ENCODE measurements around the gene SPOCK1. TPM values are rescaled to one million over a fixed set of nuclear protein-coding genes. Genes with fewer than 3 reads are reported as not detected.

The SPOCK1 gene
- total and polyA plus RNA-seq, 2 experiments from 2014 or later, result 8.2 to 10.5 TPM

DNA sequence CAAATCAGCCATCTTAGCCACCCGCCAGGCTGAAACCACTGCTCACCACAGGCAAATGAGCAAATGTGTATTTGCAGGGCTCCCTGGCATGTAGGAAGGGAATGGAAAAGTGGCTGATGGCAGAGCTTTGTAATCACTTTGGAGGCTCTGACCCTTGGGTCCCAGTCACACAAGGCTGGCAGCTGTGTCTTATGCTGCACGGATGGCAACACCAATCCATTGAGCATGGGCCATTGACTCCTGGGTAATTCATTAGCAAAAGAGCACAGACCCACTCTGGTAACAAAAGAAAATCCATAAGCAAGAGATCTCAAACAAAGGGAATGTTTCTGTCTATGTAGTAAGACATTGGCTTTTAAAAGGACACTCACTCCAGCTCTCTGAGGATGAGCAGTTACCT, 57.6 kb downstream of the SPOCK1 start (continued):
- no peak for TF ChIP-seq CTCF (conservative IDR thresholded peaks at IDR 0.05; ENCODE audit: low read depth in 2 of 2)
- TF ChIP-seq ZNF331 (CRISPR knock-in tag; IDR thresholded peaks at IDR 0.05; ENCODE audit: low read depth), result no peak
- no peak for TF ChIP-seq POLR2AphosphoS5 (IDR thresholded peaks at IDR 0.05; ENCODE audit: low read depth)
- no peak for TF ChIP-seq JUNB (IDR thresholded peaks at IDR 0.05; ENCODE audit: unreplicated experiment)
- TF ChIP-seq ZNF114 (CRISPR knock-in tag; IDR thresholded peaks at IDR 0.05), result no peak

- Histone ChIP-seq H2AFZ (no peak overlapping the region), H3K79me2 (replicated peaks; ENCODE audit: insufficient read depth) (no peaks in the 10 kb centered on the region), H3K36me3 (ENCODE audit: insufficient read depth) (no peaks in the 10 kb centered on the region), H3K4me1 (ENCODE audit: insufficient read depth) (no peaks in the 10 kb centered on the region), H3K27me3 (ENCODE audit: insufficient read depth) (no peaks in the 10 kb centered on the region), H3K27ac (ENCODE audit: low read depth) (no peak overlapping the region), H3F3A (replicated peaks; ENCODE audit: low read depth) (no peaks in the 10 kb centered on the region), H3K9me2 (ENCODE audit: insufficient read depth) (0 out of 2 replicates have a peak, but pooled peaks cover 6% of the 10 kb centered on the region), H3K4me2 (no peak overlapping the region), H3K4me3 (no peak overlapping the region), H4K20me1 (replicated peaks; ENCODE audit: insufficient read depth) (0 out of 2 replicates have a peak, but pooled peaks cover 4% of the 10 kb centered on the region)
- ATAC-seq (no peak), DNase-seq (ENCODE audit: low spot score) (no peak)
- H3K27ac Mint-ChIP-seq, result no peak overlapping the region
- no peaks in the 10 kb centered on the region for H3K36me3 Mint-ChIP-seq (ENCODE audit: low read depth)
- no peaks in the 10 kb centered on the region for H3K27me3 Mint-ChIP-seq (ENCODE audit: insufficient read depth, low read depth, poor library complexity)
- TF ChIP-seq CTCF (conservative IDR thresholded peaks at IDR 0.05; ENCODE audit: low read depth in 2 of 2), result no peak
- no peak overlapping the region for H3K4me3 Mint-ChIP-seq
- no peaks in the 10 kb centered on the region for H3K9me3 Mint-ChIP-seq
- no peaks in the 10 kb centered on the region for H3K4me1 Mint-ChIP-seq
Observed at GRCh38 chr5:137440795-137441194, 58.3 kb downstream of the SPOCK1 start.

DNA sequence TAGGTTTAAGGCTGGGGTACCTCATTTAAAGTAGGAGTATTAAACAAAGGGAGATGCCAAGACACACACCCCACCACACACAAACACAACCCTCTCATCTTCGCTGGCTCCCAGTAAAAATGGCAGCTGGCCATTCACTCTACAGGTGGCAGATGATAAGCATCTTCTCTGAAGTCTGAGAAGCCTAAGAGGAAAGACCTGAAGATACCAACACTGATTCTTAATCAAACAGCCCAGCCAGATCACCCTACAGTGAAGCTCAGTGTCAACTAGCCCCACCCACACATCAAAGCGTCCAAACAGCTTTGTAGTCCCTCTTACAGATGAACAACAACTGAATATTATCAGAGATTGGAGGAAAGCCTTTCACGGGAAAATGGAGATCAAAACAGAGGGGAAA, 59.5 kb downstream of the SPOCK1 start:
- Histone ChIP-seq H3K27me3 (ENCODE audit: insufficient read depth) (no peaks in the 10 kb centered on the region), H3K4me3 (no peak overlapping the region), H3K4me1 (ENCODE audit: insufficient read depth) (no peaks in the 10 kb centered on the region), H3K4me2 (no peak overlapping the region), H3K27ac (ENCODE audit: low read depth) (no peak overlapping the region), H3F3A (replicated peaks; ENCODE audit: low read depth) (no peaks in the 10 kb centered on the region), H3K79me2 (replicated peaks; ENCODE audit: insufficient read depth) (no peaks in the 10 kb centered on the region), H3K9me2 (ENCODE audit: insufficient read depth) (0 out of 2 replicates have a peak, but pooled peaks cover 6% of the 10 kb centered on the region), H2AFZ (no peak overlapping the region), H3K36me3 (ENCODE audit: insufficient read depth) (no peaks in the 10 kb centered on the region), H4K20me1 (replicated peaks; ENCODE audit: insufficient read depth) (0 out of 2 replicates have a peak, but pooled peaks cover 4% of the 10 kb centered on the region)
- Mint-ChIP-seq H3K9me3 (no peaks in the 10 kb centered on the region), H3K27me3 (ENCODE audit: insufficient read depth, low read depth, poor library complexity) (no peaks in the 10 kb centered on the region), H3K36me3 (ENCODE audit: low read depth) (no peaks in the 10 kb centered on the region), H3K4me3 (no peak overlapping the region), H3K27ac (no peak overlapping the region), H3K4me1 (no peaks in the 10 kb centered on the region)
- DNase-seq (ENCODE audit: low spot score) (no peak), ATAC-seq (no peak)
- TF ChIP-seq NANOG (IDR thresholded peaks at IDR 0.05; ENCODE audit: borderline replicate concordance) (no peak), POLR2AphosphoS5 (IDR thresholded peaks at IDR 0.05; ENCODE audit: low read depth) (no peak), ZNF331 (CRISPR knock-in tag; IDR thresholded peaks at IDR 0.05; ENCODE audit: low read depth) (no peak), ZNF462 (CRISPR knock-in tag; IDR thresholded peaks at IDR 0.05) (no peak), EZH2 (IDR thresholded peaks at IDR 0.05; ENCODE audit: low read depth, unreplicated experiment) (no peak), JUNB (IDR thresholded peaks at IDR 0.05; ENCODE audit: unreplicated experiment) (no peak)

Measured in GM23338 (cell line).